ENCODE measurements around the gene SART3. TPM values are rescaled to one million over a fixed set of nuclear protein-coding genes. Genes with fewer than 3 reads are reported as not detected.
A peak's percentile ranks its signal among the peaks of the same experiment; 100 is the strongest.

Gene SART3
- total and polyA plus RNA-seq, 10 donors: 13.1 to 118 (median 64.9) TPM

GRCh38 chr12:108572166-108572790, 11.3 kb upstream of the SART3 start:
- DNase-seq: no peak
- Histone ChIP-seq H3K27ac (peak overlapping the region in 1 of 8 donors; percentile 33), H3K36me3 (peaks cover 0 to 31% (median 26%) of the 10 kb centered on the region in 6 donors), H3K9me3 (no peaks in the 10 kb centered on the region), H3K4me1 (peaks cover 21 to 71% (median 32%) of the 10 kb centered on the region in 6 donors), H3K4me3 (no peak overlapping the region), H3K27me3 (replicated peaks in 1 of 7) (no peaks in the 10 kb centered on the region)
- no peak for TF ChIP-seq POLR2A (IDR thresholded peaks at IDR 0.05)
- no peak for TF ChIP-seq CTCF (IDR thresholded peaks at IDR 0.05 in 8 of 11, conservative IDR thresholded peaks at IDR 0.05 in 3 of 11)
- no peak for TF ChIP-seq POLR2AphosphoS5 (IDR thresholded peaks at IDR 0.05)
- WGBS, 5 donors: 51 to 75% (median 72%) methylated on average over 8 of the region's 8 CpGs
- intact Hi-C loops (cut with DNase I; ENCODE audit: low total_unique reads): no loop called here

GRCh38 chr12:108571609-108572165, 10.7 kb upstream of the SART3 start:
- no peak for DNase-seq
- Histone ChIP-seq H3K27ac (peak overlapping the region in 2 of 8 donors; percentile 13 to 85), H3K36me3 (peaks cover 0 to 37% (median 32%) of the 10 kb centered on the region in 6 donors), H3K4me1 (peaks cover 27 to 77% (median 38%) of the 10 kb centered on the region in 6 donors), H3K27me3 (replicated peaks in 1 of 7) (no peaks in the 10 kb centered on the region), H3K9me3 (no peaks in the 10 kb centered on the region), H3K4me3 (no peak overlapping the region)
- whole genome bisulfite sequencing, 5 donors: 89 to 93% (median 93%) methylated on average over 8 of the region's 8 CpGs
- intact Hi-C loops (cut with DNase I; ENCODE audit: low total_unique reads): no loop called here
- TF ChIP-seq POLR2A (IDR thresholded peaks at IDR 0.05): no peak
- no peak for TF ChIP-seq POLR2AphosphoS5 (IDR thresholded peaks at IDR 0.05)
- no peak for TF ChIP-seq CTCF (IDR thresholded peaks at IDR 0.05 in 8 of 11, conservative IDR thresholded peaks at IDR 0.05 in 3 of 11)

- H3K9me3 ChIP-seq: no peaks in the 10 kb centered on the region
- peaks cover 0 to 44% (median 39%) of the 10 kb centered on the region in 6 donors for H3K36me3 ChIP-seq
- no peak for DNase-seq
- H3K4me3 ChIP-seq: no peak overlapping the region
- H3K27ac ChIP-seq: peak overlapping the region in 4 of 8 donors; percentile 5 to 85 (median 76)
- WGBS, 5 donors: 63 to 78% (median 65%) methylated on average over 3 of the region's 3 CpGs
- TF ChIP-seq CTCF (IDR thresholded peaks at IDR 0.05 in 8 of 11, conservative IDR thresholded peaks at IDR 0.05 in 3 of 11): peak in 5 of 11 experiments; percentile 8 to 28 (median 14)
- TF ChIP-seq POLR2A (IDR thresholded peaks at IDR 0.05): no peak
- TF ChIP-seq POLR2AphosphoS5 (IDR thresholded peaks at IDR 0.05): no peak
- peaks cover 33 to 80% (median 44%) of the 10 kb centered on the region in 6 donors for H3K4me1 ChIP-seq
- intact Hi-C loops (cut with DNase I; ENCODE audit: low total_unique reads): no loop called here
- no peaks in the 10 kb centered on the region for H3K27me3 ChIP-seq (replicated peaks in 1 of 7)
Observed at GRCh38 chr12:108570743-108571608, 10.0 kb upstream of the SART3 start.
